ENCODE data around the gene SLCO1A2. TPM values are rescaled to one million over a fixed set of nuclear protein-coding genes. Genes with fewer than 3 reads are reported as not detected.

The SLCO1A2 gene
- total RNA-seq, 1 experiment from 2014 or later = 10.3 TPM

DNA sequence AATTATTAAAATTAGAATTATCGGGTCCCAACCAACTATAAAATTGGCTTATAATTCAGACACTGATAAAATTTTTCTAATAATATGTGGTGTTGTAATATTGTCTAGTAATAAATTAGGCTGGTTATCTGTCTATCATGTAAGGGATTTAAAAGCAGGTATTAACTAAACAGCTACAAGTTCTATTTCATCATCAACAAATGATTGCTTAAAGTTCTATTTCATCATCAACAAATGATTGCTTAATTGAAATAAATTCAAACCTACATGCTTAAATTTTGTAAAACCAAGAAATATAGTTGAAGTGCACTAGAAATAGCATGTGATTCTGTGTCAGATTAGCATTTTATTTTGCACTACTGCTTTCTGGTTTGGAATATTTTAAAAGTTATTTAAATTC lies 34.1 kb downstream of the SLCO1A2 start:
- no peaks in the 10 kb centered on the region for H3K9me3 Mint-ChIP-seq
- H3K4ac ChIP-seq (ENCODE audit: low read depth, low read length) = no peak overlapping the region
- no peaks in the 10 kb centered on the region for H3K36me3 Mint-ChIP-seq (ENCODE audit: insufficient read depth in 1 of 3, low read depth in 3 of 3)
- H2BK15ac ChIP-seq (ENCODE audit: low read depth, low read length) = no peak overlapping the region
- H3K4me1 Mint-ChIP-seq = no peaks in the 10 kb centered on the region
- no peaks in the 10 kb centered on the region for H3K79me2 ChIP-seq (ENCODE audit: insufficient read depth, low read length)
- no peaks in the 10 kb centered on the region for H3K79me1 ChIP-seq (ENCODE audit: insufficient read depth, low read depth, low read length, poor library complexity, severe bottlenecking)
- no peak overlapping the region for H3K4me3 Mint-ChIP-seq
- H3K9ac ChIP-seq (ENCODE audit: extremely low read depth, insufficient read length, low read length) = no peak overlapping the region
- no peak overlapping the region for H3K18ac ChIP-seq (ENCODE audit: insufficient read length, low read depth, low read length)
- no peak overlapping the region for H4K91ac ChIP-seq (ENCODE audit: insufficient read length, low read depth, low read length)
- no peaks in the 10 kb centered on the region for H3K4me1 ChIP-seq (ENCODE audit: insufficient read depth, low read length)
- no peak overlapping the region for H2BK5ac ChIP-seq (ENCODE audit: insufficient read length, low read length)
- H2BK20ac ChIP-seq (ENCODE audit: low read depth, low read length, poor library complexity, severe bottlenecking) = no peak overlapping the region
- no peaks in the 10 kb centered on the region for H3K9me3 ChIP-seq (ENCODE audit: control insufficient read depth, low read depth, low read length)
- DNase-seq = no peak
- no peak overlapping the region for H2BK12ac ChIP-seq (ENCODE audit: insufficient read length, low read depth, low read length)
- H2AK5ac ChIP-seq (ENCODE audit: insufficient read length, low read length) = no peak overlapping the region
- no peak overlapping the region for H4K5ac ChIP-seq (ENCODE audit: insufficient read length, low read depth, low read length)
- TF ChIP-seq, protein P1, sequence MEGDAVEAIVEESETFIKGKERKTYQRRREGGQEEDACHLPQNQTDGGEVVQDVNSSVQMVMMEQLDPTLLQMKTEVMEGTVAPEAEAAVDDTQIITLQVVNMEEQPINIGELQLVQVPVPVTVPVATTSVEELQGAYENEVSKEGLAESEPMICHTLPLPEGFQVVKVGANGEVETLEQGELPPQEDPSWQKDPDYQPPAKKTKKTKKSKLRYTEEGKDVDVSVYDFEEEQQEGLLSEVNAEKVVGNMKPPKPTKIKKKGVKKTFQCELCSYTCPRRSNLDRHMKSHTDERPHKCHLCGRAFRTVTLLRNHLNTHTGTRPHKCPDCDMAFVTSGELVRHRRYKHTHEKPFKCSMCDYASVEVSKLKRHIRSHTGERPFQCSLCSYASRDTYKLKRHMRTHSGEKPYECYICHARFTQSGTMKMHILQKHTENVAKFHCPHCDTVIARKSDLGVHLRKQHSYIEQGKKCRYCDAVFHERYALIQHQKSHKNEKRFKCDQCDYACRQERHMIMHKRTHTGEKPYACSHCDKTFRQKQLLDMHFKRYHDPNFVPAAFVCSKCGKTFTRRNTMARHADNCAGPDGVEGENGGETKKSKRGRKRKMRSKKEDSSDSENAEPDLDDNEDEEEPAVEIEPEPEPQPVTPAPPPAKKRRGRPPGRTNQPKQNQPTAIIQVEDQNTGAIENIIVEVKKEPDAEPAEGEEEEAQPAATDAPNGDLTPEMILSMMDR (conservative IDR thresholded peaks at IDR 0.05) = no peak
- no CpG with 5 or more reads among the region's 1 CpG for WGBS (ENCODE audit: extremely low coverage, insufficient read length, low lambda C conversion rate)
- no peak overlapping the region for H3K4me2 ChIP-seq (ENCODE audit: insufficient read depth, insufficient read length, low read length)
- no peak overlapping the region for H4K8ac ChIP-seq (replicated peaks; ENCODE audit: insufficient read length, low read depth, low read length)
- no peak overlapping the region for H2AFZ ChIP-seq (ENCODE audit: low read length)
- no peaks in the 10 kb centered on the region for H3K27me3 Mint-ChIP-seq (ENCODE audit: low read depth)
- H3T11ph ChIP-seq (ENCODE audit: low read length) = no peak overlapping the region
- no peak overlapping the region for H3K23ac ChIP-seq (ENCODE audit: insufficient read length, low read depth, low read length)
- H3K27me3 ChIP-seq (ENCODE audit: insufficient read depth, low read length) = no peaks in the 10 kb centered on the region
- H3K27ac Mint-ChIP-seq = no peak overlapping the region
- no peaks in the 10 kb centered on the region for H4K20me1 ChIP-seq (ENCODE audit: control insufficient read depth, insufficient read depth, insufficient read length)
- H3K23me2 ChIP-seq (ENCODE audit: insufficient read length, low read depth, low read length, poor library complexity, severe bottlenecking) = no peaks in the 10 kb centered on the region
- no peak overlapping the region for H3K56ac ChIP-seq (ENCODE audit: insufficient read length, low read depth, low read length)
- no peak overlapping the region for H3K27ac ChIP-seq (ENCODE audit: insufficient read length, low read depth, low read length)
- H2BK120ac ChIP-seq (ENCODE audit: low read depth, low read length, poor library complexity, severe bottlenecking) = no peak overlapping the region
- H3K14ac ChIP-seq (ENCODE audit: insufficient read depth, low read length) = no peak overlapping the region

Measured in H9 (cell line).